ENCODE measurements around the gene MEF2C. TPM values are rescaled to one million over a fixed set of nuclear protein-coding genes. Genes with fewer than 3 reads are reported as not detected.

MEF2C gene
- total RNA-seq, 4 donors from 2014 or later = 17.3 to 58.0 (median 23.5) TPM

DNA sequence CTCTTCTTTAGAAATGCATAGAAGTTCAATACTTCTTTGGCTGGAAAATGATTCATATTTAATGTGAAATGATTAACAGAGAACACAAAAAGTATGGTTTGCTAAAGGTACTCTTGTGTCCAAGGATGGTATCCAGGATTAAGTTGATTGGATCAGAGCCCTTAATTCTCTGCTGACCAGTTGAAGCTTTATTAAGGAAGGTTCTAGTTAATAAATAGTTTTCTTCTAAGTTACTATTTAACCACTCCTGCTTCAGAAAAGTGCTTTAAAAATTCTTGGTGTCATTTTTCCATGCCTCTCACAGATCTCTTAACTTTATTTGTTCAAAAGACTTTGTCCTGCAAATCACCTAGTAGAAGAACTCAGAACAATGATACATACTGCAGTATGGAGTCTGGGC, 134.3 kb downstream of the MEF2C start:
- intact Hi-C loops (cut with DNase I; ENCODE audit: low total_unique reads) = no loop called here
- no peak for TF ChIP-seq EP300 (IDR thresholded peaks at IDR 0.05; ENCODE audit: low read depth)
- H3K36me3 ChIP-seq = peaks cover 0 to 13% (median 0%) of the 10 kb centered on the region in 4 donors
- no peak overlapping the region for H3K4me3 ChIP-seq
- H3K27ac ChIP-seq = no peak overlapping the region
- in situ Hi-C loops (cut with MboI; ENCODE audit: low pct_ligation_motif_present in 1 of 4, low pct_unique_long_range_greater_than_20kb in 1 of 4, low sequenced_read_pairs in 3 of 4) = loop anchor here in 1 of 4 donors (25.0 kb wide), 1 partner anchor 139 kb away; the partner anchor contains the start of gene MEF2C
- H3K27me3 ChIP-seq = no peaks in the 10 kb centered on the region
- DNase-seq = no peak
- H3K9me3 ChIP-seq = no peaks in the 10 kb centered on the region
- peaks cover 0 to 4% (median 2%) of the 10 kb centered on the region in 4 donors for H3K4me1 ChIP-seq

DNA sequence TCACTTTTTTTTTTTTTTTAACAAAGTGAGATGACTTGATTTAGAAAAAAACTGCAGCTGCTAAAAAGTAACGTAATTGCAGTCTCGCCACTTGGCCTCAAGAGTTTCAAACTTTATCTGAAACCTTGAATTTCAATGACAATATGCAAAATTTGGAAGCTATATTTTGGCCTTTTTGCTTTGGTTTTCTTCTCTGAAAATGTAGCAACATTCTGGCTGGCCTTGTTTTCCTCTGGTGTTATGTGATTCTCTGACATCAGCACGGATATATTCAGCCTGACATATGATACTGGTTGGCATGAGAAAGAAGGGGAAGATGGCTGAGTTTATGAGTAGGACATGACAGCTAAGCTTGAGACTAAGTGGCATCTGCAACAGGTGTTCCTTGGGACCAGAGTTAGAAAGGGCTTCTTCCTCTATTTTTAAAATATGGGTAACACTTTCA, 136.5 kb downstream of the MEF2C start:
- no peak for DNase-seq
- Histone ChIP-seq H3K9me3 (no peaks in the 10 kb centered on the region), H3K4me3 (no peak overlapping the region), H3K4me1 (peaks cover 0 to 13% (median 4%) of the 10 kb centered on the region in 4 donors), H3K27me3 (no peaks in the 10 kb centered on the region), H3K27ac (no peak overlapping the region), H3K36me3 (peaks cover 0 to 13% (median 0%) of the 10 kb centered on the region in 4 donors)
- in situ Hi-C loops (cut with MboI; ENCODE audit: low pct_ligation_motif_present in 1 of 4, low pct_unique_long_range_greater_than_20kb in 1 of 4, low sequenced_read_pairs in 3 of 4) (loop anchor here in 1 of 4 donors (25.0 kb wide), 1 partner anchor 141 kb away; the partner anchor contains the start of gene MEF2C), intact Hi-C loops (cut with DNase I; ENCODE audit: low total_unique reads) (no loop called here)
- no peak for TF ChIP-seq POLR2A (IDR thresholded peaks at IDR 0.05)
- TF ChIP-seq POLR2AphosphoS5 (IDR thresholded peaks at IDR 0.05) = no peak
- TF ChIP-seq EP300 (IDR thresholded peaks at IDR 0.05; ENCODE audit: low read depth) = no peak
- TF ChIP-seq, protein P1, sequence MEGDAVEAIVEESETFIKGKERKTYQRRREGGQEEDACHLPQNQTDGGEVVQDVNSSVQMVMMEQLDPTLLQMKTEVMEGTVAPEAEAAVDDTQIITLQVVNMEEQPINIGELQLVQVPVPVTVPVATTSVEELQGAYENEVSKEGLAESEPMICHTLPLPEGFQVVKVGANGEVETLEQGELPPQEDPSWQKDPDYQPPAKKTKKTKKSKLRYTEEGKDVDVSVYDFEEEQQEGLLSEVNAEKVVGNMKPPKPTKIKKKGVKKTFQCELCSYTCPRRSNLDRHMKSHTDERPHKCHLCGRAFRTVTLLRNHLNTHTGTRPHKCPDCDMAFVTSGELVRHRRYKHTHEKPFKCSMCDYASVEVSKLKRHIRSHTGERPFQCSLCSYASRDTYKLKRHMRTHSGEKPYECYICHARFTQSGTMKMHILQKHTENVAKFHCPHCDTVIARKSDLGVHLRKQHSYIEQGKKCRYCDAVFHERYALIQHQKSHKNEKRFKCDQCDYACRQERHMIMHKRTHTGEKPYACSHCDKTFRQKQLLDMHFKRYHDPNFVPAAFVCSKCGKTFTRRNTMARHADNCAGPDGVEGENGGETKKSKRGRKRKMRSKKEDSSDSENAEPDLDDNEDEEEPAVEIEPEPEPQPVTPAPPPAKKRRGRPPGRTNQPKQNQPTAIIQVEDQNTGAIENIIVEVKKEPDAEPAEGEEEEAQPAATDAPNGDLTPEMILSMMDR (IDR thresholded peaks at IDR 0.05) = no peak
- WGBS, 2 donors (ENCODE audit: low coverage in 1 of 2) = 77 to 87% methylated on average over 3 of the region's 3 CpGs

DNA sequence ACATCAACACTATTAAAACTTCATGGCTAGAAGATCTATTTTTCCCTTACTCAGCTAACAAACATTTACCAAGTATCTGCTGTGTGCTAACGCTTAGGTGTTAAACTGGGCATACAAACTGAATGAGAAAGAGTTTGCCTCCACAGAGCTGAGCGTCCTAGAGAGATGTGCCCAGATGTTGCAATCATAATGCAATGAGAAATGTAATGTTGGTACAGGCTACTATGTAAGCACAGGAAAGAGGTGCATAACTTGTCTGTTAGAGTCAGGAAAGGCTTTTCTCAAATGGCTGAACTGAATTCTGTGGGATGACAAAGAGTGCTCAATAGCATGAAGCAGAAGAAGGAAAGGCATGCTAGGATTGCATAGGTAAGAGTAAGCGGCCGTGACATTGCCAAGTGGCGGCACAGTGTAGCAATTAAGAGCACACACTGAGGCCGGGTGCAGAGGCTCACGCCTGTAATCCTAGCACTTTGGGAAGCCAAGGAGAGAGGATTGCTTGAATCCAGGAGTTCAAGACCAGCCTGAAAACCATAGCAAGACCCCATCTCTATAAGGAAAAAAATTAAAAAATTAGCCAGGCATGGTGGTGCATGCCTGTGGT, 137.8 kb downstream of the MEF2C start:
- Histone ChIP-seq H3K9me3 (no peaks in the 10 kb centered on the region), H3K36me3 (peaks cover 0 to 13% (median 0%) of the 10 kb centered on the region in 4 donors), H3K27me3 (no peaks in the 10 kb centered on the region), H3K4me1 (peaks cover 0 to 13% (median 4%) of the 10 kb centered on the region in 4 donors), H3K4me3 (no peak overlapping the region), H3K27ac (no peak overlapping the region)
- TF ChIP-seq POLR2A (IDR thresholded peaks at IDR 0.05) (no peak), EP300 (IDR thresholded peaks at IDR 0.05; ENCODE audit: low read depth) (no peak), POLR2AphosphoS5 (IDR thresholded peaks at IDR 0.05) (no peak)
- TF ChIP-seq, protein P1 (IDR thresholded peaks at IDR 0.05) = no peak
- DNase-seq = no peak
- intact Hi-C loops (cut with DNase I; ENCODE audit: low total_unique reads) = no loop called here
- in situ Hi-C loops (cut with MboI; ENCODE audit: low pct_ligation_motif_present in 1 of 4, low pct_unique_long_range_greater_than_20kb in 1 of 4, low sequenced_read_pairs in 3 of 4) = loop anchor here in 1 of 4 donors (25.0 kb wide), 1 partner anchor 142 kb away; the partner anchor contains the start of gene MEF2C
- WGBS, 2 donors (ENCODE audit: low coverage in 1 of 2) = 87 to 95% methylated on average over 5 to 7 of the region's 7 CpGs

DNA sequence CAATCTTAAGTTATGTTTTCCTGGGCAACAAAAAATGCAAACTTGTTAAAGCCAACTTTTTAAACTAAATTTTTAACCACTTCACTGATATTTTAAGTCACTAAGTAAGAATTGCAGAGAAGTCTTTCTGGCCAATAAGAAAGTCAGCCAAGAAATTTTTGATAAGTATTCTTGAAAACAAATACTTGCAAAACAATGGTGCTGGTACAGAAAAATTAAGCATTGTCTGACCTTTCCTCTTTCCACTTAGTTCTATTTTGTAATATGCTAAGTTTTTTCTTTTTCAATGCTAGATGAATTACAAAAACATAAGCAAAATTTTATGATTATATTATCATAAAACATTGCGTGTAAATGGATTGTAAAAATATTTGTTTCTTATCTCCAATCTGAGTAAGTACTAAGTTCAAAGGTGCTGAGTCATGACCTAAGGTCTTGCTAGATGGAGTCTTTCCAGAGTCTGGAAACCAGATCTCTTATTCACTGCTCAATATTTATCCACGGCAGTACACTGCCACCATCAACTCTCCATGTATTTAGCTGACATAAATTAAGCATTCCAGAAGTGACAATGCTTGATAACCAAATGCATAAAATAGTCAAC, 139.7 kb downstream of the MEF2C start:
- 39 to 40% methylated on average over 2 of the region's 2 CpGs for WGBS, 2 donors (ENCODE audit: low coverage in 1 of 2)
- no peak overlapping the region for H3K4me3 ChIP-seq
- H3K9me3 ChIP-seq = no peaks in the 10 kb centered on the region
- TF ChIP-seq, protein P1 (IDR thresholded peaks at IDR 0.05) = no peak
- TF ChIP-seq POLR2AphosphoS5 (IDR thresholded peaks at IDR 0.05) (no peak), EP300 (IDR thresholded peaks at IDR 0.05; ENCODE audit: low read depth) (no peak), POLR2A (IDR thresholded peaks at IDR 0.05) (no peak)
- no peak overlapping the region for H3K27ac ChIP-seq
- in situ Hi-C loops (cut with MboI; ENCODE audit: low pct_ligation_motif_present in 1 of 4, low pct_unique_long_range_greater_than_20kb in 1 of 4, low sequenced_read_pairs in 3 of 4) = loop anchor here in 1 of 4 donors (25.0 kb wide), 1 partner anchor 144 kb away; the partner anchor contains the start of gene MEF2C
- intact Hi-C loops (cut with DNase I; ENCODE audit: low total_unique reads) = no loop called here
- peaks cover 0 to 13% (median 0%) of the 10 kb centered on the region in 4 donors for H3K36me3 ChIP-seq
- H3K4me1 ChIP-seq = peaks cover 0 to 13% (median 4%) of the 10 kb centered on the region in 4 donors
- DNase-seq = no peak
- no peaks in the 10 kb centered on the region for H3K27me3 ChIP-seq
